Stimulated activated CD4-positive, alpha-beta T cell treated with anti-CD3 and anti-CD28 coated beads, Interleukin-4, amount 100 ng/mL, for 4 hours (primary cell): ENCODE measurements around the gene B9D2.

Experiments
- DNase-seq, 2 experiments: peaks; one replicate each; pipeline ENCODE4 v3.0.0-alpha.2; 2020

B9D2 gene

DNA sequence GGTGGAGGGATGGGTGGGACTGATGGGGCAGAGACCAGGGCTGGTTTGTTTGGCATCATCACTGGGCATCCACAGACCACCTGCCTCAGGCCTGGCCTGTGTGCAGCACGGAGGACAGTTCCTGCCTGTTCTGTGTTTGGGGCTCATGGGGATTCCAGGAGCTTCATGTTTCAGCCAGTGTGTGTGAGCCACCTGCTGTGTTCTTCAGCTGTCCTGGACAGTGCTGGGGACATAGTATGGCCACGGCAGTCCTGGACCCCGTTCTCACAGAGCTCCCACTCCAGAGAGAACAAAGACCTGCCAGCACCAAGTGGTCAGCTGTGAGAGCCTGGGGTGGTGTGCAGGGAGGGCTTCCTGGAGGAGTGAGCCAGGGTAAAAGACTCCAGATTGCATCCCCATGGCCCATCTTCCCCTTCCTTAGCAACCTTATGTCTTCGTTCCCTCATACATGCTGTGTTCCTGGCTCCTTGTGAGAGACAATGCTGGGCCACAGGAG is 55.9 kb downstream of the B9D2 start:
- DNase-seq = no peak

DNA sequence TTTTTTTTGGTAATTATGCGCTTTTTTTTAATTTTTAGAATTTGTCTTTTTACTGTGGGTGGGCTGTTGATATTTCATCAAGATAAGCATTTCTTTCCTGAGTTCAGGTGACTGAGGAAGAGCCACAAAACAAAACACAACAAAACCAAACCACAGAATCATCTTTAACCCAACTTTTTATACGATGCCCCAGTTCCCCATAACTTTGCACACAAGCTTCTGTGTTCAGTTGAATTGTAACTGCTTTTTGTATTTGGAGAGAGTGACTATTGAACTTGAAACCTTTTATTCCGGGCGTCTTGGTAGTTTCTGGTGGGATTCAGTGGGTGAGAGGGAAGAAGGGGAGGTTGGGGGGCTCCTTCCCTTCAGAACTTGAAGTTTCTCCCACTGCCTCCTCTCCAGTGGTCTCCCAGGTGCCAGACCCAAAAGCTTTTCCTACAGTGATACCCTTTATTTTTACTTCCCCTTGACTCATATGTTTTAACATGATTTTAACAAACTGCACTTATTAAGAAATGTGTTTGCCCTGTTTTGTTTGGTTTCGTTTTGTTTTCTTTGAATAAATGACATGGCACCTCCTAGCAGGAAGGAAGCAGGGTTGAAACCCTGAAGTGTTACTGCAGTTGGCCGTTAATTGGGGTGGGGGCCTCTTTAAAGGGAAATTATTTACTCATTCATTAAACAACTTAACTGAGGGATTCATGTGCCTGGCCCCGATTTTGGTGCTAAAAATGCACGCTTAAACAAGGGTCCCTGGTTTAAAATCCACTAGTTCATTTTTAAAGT is 56.7 kb downstream of the B9D2 start:
- no peak for DNase-seq

DNA sequence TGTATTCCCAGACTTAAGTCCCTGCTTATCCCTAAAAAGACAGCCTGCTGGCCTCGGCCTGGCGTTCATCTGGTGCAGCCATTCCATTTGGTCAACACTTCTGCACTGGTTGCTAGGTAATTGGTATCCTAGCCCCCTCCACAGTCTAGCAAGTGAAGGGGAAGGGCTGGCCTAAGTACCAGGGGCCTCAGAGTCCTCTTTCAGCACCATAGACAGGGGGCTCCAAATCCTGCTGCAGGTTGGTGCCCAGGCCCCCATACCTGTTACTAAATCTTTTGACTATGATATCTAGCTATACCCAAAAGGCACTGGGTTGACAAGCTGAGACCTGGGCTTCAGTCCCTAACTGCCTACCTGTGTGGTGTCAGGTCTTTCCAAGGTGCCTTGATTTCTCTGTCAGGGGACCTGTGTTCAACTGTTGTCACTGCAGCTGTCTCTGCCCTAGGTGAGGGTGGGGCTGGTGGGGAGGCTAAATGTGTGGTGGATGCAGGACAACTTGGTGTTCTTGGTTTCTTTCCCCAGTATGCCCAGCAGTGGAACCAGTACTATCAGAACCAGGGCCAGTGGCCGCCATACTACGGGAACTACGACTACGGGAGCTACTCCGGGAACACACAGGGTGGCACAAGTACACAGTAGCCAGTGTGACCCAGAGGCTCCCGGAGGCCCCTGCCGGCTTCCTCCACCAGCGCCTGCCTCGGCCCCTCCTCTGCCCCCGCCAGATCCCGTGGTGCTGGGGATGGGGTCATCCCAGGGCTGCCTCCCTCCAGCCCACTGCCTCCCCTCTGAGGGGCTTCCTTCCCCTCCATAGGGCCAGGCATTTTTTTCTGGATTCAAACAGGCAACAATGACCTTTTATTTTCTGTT is 57.8 kb downstream of the B9D2 start:
- DNase-seq = no peak

DNA sequence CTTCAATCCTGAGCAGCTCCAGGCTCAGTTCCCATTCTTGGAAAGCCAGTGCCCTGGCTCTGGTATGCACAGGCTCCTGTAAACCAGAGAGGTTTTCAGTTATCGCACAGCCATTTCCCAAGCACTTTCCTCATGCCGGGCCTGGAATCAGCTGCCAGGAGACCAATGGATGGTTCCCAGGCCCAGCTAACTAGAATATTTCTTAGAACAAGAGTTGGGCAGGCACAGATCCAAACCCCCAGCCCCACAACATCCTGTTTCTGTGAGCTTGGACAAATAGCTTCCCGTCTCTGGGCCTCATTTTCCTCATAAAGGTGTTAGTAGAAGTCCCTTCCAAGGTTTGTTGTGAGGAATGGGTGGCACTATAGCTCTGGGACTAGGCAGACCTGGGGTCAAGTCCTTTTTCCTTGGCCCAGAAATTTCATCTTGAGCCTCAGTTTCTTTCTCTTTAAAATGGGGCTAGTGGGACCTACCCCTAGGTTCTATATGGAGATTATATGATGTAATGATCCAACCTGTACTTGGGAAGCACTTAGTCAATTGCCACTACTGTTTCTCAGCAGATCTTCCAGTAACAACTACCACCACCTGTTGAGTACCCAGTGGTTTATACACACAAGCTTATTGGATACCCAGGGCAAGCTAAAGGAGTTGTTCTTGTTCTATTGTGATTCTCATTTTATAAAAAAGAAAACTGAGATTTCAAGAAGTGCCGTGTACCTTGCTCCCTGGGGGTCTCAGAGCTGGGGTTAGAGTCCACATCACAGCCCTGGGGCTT is 59.1 kb downstream of the B9D2 start:
- no peak for DNase-seq
